GM12878 (cell line): ENCODE measurements around the gene ZCCHC9. TPM values are rescaled to one million over a fixed set of nuclear protein-coding genes. Genes with fewer than 3 reads are reported as not detected.

Experiments used
- ATAC-seq: fragments of 200-7000 bp; cut with Tn5 transposase; 3 replicates; pipeline ENCODE4 v1.9.1; 2020; ENCODE audit warnings: mild to moderate bottlenecking, moderate library complexity
- BruUV-seq: library from RNA; stranded (reverse); fragments of 400-500 nt; replicated peaks from 2 replicates; lab custom pipeline; 2021; lab: Mats Ljungman, UMichigan
- CTCF ChIA-PET: fragments of 300-600 bp; sonication (Branson Sonifier 250); formaldehyde crosslinking; extraction: SDS; loops from one replicate; lab custom pipeline; 2021; ENCODE audit warnings: inconsistent platforms; lab: Yijun Ruan, JAX
- POLR2A ChIA-PET: fragments of 350-600 bp; formaldehyde crosslinking; extraction: SDS; loops from one replicate; lab custom pipeline; 2021; ENCODE audit warnings: inconsistent platforms; lab: Charles Lee
- RAD21 ChIA-PET: fragments of 300-600 bp; sonication (Branson Sonifier 250); formaldehyde crosslinking; loops from one replicate; lab custom pipeline; 2023; ENCODE audit warnings: antibody characterized with exemption; ENCODE audit not compliant: unreplicated experiment; lab: Charles Lee
- SMC1A ChIA-PET: fragments of 300-600 bp; sonication (Branson Sonifier 250); formaldehyde crosslinking; loops from one replicate; lab custom pipeline; 2023; ENCODE audit not compliant: unreplicated experiment, uncharacterized antibody; lab: Charles Lee
- DNase-seq: peaks from one replicate; pipeline ENCODE4 v3.0.0-alpha.2; 2011; ENCODE audit warnings: low read depth, low spot score
- FAIRE-seq: peaks from 3 replicates; lab custom pipeline; 2011; peaks lifted over from hg19 to GRCh38; lab: Jason Lieb, UNC
- H2AFZ ChIP-seq: 2 replicates; pipeline ENCODE4 v1.6.0; 2011; ENCODE audit warnings: low read depth, low read length, control low read depth; ENCODE audit not compliant: control insufficient read depth
- H3K27ac ChIP-seq: 2 replicates; pipeline ENCODE4 v1.5.1; 2011; ENCODE audit warnings: control low read depth; ENCODE audit not compliant: control insufficient read depth, insufficient read depth
- H3K27me3 ChIP-seq, 2 experiments: replicated peaks in 1 of 2; 2 replicates each; pipeline versions ENCODE4 v1.6.0 to v1.6.1; 2011; ENCODE audit warnings: low read length in 1 of 2; ENCODE audit not compliant: control insufficient read depth in 2 of 2, insufficient read depth in 2 of 2
- H3K36me3 ChIP-seq, 2 experiments: 2 replicates each; pipeline ENCODE4 v1.5.1; 2011; ENCODE audit warnings: low read length in 1 of 2; ENCODE audit not compliant: control insufficient read depth in 2 of 2, insufficient read depth in 2 of 2
- H3K4me1 ChIP-seq: 2 replicates; pipeline ENCODE4 v1.6.1; 2011; ENCODE audit warnings: mild to moderate bottlenecking, low read length, moderate library complexity, mixed read lengths; ENCODE audit not compliant: control insufficient read depth, insufficient read depth
- H3K4me2 ChIP-seq: 2 replicates; pipeline ENCODE4 v1.6.0; 2011; ENCODE audit warnings: control low read depth; ENCODE audit not compliant: control insufficient read depth, insufficient read depth
- H3K4me3 ChIP-seq: fragments of 200-600 bp; sonication (generic); 2 replicates; pipeline ENCODE4 v1.5.1; 2016
- H3K79me2 ChIP-seq: 2 replicates; pipeline ENCODE4 v1.6.0; 2011; ENCODE audit warnings: low read length; ENCODE audit not compliant: control insufficient read depth, insufficient read depth
- H3K9ac ChIP-seq: 2 replicates; pipeline ENCODE4 v1.8.0; 2011; ENCODE audit warnings: low read length, control low read depth, mixed read lengths; ENCODE audit not compliant: control insufficient read depth, insufficient read depth
- H3K9me3 ChIP-seq: replicated peaks from 3 replicates; pipeline ENCODE4 v1.5.1; 2011; ENCODE audit warnings: mild to moderate bottlenecking, low read length; ENCODE audit not compliant: control insufficient read depth, insufficient read depth
- H4K20me1 ChIP-seq: 2 replicates; pipeline ENCODE4 v1.6.0; 2011; ENCODE audit not compliant: control insufficient read depth, insufficient read depth
- ATF7 ChIP-seq: fragments of 450-650 bp; IDR thresholded peaks from 2 replicates; pipeline ENCODE4 v1.6.1; 2016; ENCODE audit warnings: low read depth, mild to moderate bottlenecking
- BCL11A ChIP-seq: IDR thresholded peaks from 2 replicates; pipeline ENCODE4 v1.6.1; 2011; ENCODE audit warnings: low read depth, low read length
- EZH2 ChIP-seq: IDR thresholded peaks from 2 replicates; pipeline ENCODE4 v1.6.1; 2012; ENCODE audit warnings: low read depth, mild to moderate bottlenecking, control low read depth, inconsistent platforms, low read length, borderline replicate concordance; ENCODE audit not compliant: control insufficient read depth
- JUND ChIP-seq: IDR thresholded peaks from 2 replicates; pipeline ENCODE4 v1.6.1; 2012; ENCODE audit warnings: low read depth, mild to moderate bottlenecking, low read length, improper control_type of control experiment, moderate library complexity
- KLF5 ChIP-seq: fragments of 450-650 bp; IDR thresholded peaks from 2 replicates; pipeline ENCODE4 v1.6.1; 2014; ENCODE audit warnings: mild to moderate bottlenecking; ENCODE audit not compliant: partially characterized antibody
- MYB ChIP-seq: fragments of 150-350 bp; IDR thresholded peaks from 2 replicates; pipeline ENCODE4 v1.6.1; 2014; ENCODE audit warnings: mild to moderate bottlenecking, low read depth, low read length, borderline replicate concordance
- RAD21 ChIP-seq: IDR thresholded peaks from 2 replicates; pipeline ENCODE4 v1.6.1; 2011; ENCODE audit warnings: mild to moderate bottlenecking, low read depth, low read length, moderate library complexity; ENCODE audit not compliant: insufficient read depth
- RAD51 ChIP-seq: fragments of 450-650 bp; IDR thresholded peaks from 2 replicates; pipeline ENCODE4 v1.6.1; 2016; ENCODE audit warnings: moderate library complexity, mild to moderate bottlenecking, inconsistent platforms
- SMAD1 ChIP-seq: fragments of 450-650 bp; IDR thresholded peaks from 2 replicates; pipeline ENCODE4 v1.6.1; 2018; ENCODE audit warnings: mild to moderate bottlenecking, low read depth; ENCODE audit not compliant: partially characterized antibody
- SUPT20H ChIP-seq: IDR thresholded peaks from 2 replicates; pipeline ENCODE4 v1.6.1; 2011; ENCODE audit warnings: low read depth, mild to moderate bottlenecking, low read length, moderate library complexity, borderline replicate concordance; ENCODE audit not compliant: control insufficient read depth
- TARDBP ChIP-seq: IDR thresholded peaks from 2 replicates; pipeline ENCODE4 v1.6.1; 2016; ENCODE audit warnings: borderline replicate concordance
- ZSCAN29 ChIP-seq: fragments of 450-650 bp; IDR thresholded peaks from 2 replicates; pipeline ENCODE4 v1.6.1; 2017; ENCODE audit warnings: mild to moderate bottlenecking, moderate library complexity
- WGBS: methylation state at CpG from one replicate; pipeline ENCODE4 v1.1.6; 2016; ENCODE audit warnings: low lambda C conversion rate; ENCODE audit not compliant: insufficient replicate concordance, insufficient coverage; ENCODE audit errors: missing lambda C conversion rate; 5-methylcytosine and 5-hydroxymethylcytosine counted together
- in situ Hi-C: fragments of 300-500 bp; cut with MboI; formaldehyde crosslinking; loops from 9 replicates; pipeline ENCODE4 v1.14.3; 2018; ENCODE audit warnings: mixed read lengths
- intact Hi-C: fragments of 100-400 bp; cut with micrococcal nuclease; formaldehyde crosslinking; loops from one replicate; pipeline ENCODE4 v1.14.2; 2022; ENCODE audit not compliant: unreplicated experiment
- polyA plus RNA-seq, 11 experiments: library from polyadenylated mRNA; depleted of rRNA in 4 of 11; unstranded in 6 of 11; stranded (reverse) in 5 of 11; fragments of >200 nt; fragmentation: Nextera tagmentation in 4 of 11; fragmentation: Illumina TruSeq in 1 of 11; extraction: Ambion mirVana in 4 of 11; extraction: Trizol in 1 of 11; gene quantifications; 1 replicate in 1 of 11; 2 replicates in 10 of 11; pipeline versions ENCODE4 v1.2.1 to v1.2.3, GENCODE V29; 2011 to 2016; ENCODE audit warnings: inconsistent platforms in 2 of 11, missing spikeins in 2 of 11, low read depth in 1 of 11
- total RNA-seq, 4 experiments: library from RNA; depleted of rRNA in 3 of 4; stranded (reverse); fragments of >200 nt in 3 of 4; fragmentation: Illumina TruSeq in 1 of 4; extraction: Trizol in 1 of 4; gene quantifications; 2 replicates each; pipeline versions ENCODE4 v1.2.1 to v1.2.3, GENCODE V29; 2013 to 2021
- TF ChIP-seq, protein P1 (sequence below): fragments of 450-650 bp; IDR thresholded peaks from 2 replicates; pipeline ENCODE4 v1.6.1; 2018; ENCODE audit warnings: borderline replicate concordance, mild to moderate bottlenecking; ENCODE audit not compliant: partially characterized antibody
- TF ChIP-seq, protein P2 (sequence below): IDR thresholded peaks from 2 replicates; pipeline ENCODE4 v1.6.1; 2011; ENCODE audit warnings: borderline replicate concordance, low read depth, mild to moderate bottlenecking, moderate library complexity, mixed read lengths, low read length; ENCODE audit not compliant: insufficient read depth; ENCODE audit errors: extremely low read length
- TF ChIP-seq, protein P3 (sequence below), 3 experiments: IDR thresholded peaks in 2 of 3; conservative IDR thresholded peaks in 1 of 3; 2 replicates each; pipeline ENCODE4 v1.5.1; 2011; ENCODE audit warnings: low read depth in 3 of 3, low read length in 3 of 3, mild to moderate bottlenecking in 3 of 3, control low read depth in 2 of 3, moderate library complexity in 2 of 3, inconsistent platforms in 1 of 3, mixed read lengths in 1 of 3; ENCODE audit not compliant: control insufficient read depth in 2 of 3, insufficient read depth in 1 of 3; ENCODE audit errors: extremely low read depth in 1 of 3

ZCCHC9 gene
- total and polyA plus RNA-seq, 10 of the 15 experiments (the other 5 are each of a cell fraction or from before 2014, with no cell fraction given): 22.0 to 57.7 (median 34.5) TPM

DNA sequence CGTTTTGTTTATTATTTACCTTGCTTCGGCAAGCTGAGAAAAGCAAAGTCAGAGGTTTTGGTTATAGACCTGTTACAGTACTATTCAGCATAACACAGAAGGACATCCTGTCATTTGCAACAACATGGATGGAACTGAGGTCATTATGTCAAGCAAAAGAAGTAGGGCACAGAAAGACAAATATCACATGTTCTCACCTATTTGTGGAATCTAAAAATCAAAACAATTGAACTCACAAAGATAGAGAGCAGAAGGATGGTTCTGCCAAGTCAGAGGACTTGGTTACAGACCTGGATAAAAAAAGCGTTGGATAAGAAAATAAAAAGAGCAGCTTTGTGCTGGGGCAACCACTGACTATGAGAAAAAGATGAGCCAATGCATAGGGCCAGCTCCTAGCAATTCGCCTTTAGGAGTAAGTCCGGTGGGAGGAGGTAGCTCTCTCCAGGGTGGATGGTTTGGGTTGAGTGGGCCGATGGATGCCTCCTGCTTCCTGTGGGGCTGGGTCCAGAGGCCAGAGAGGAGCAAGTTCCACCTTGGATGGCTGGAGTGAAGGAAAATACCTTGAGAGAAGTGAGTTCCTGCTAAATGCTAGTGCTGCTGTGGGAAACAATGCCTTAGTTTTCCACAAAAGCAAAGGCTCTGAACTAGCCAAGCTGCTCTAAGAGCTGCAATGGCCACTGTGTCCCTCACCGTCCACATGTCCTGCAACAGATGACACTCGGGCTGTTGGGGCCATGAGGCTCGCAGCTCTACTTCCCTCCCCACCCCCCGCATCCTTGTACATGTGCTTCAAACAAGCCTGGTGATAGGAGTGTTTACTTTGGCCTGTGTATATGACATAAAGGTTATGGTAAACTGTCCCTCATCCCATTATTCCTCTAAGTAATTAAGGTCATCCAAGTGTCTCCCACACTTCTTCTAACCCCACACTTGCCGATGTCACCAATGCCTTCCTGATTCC, 54.2 kb downstream of the ZCCHC9 start (continued):
- TF ChIP-seq, protein P1, sequence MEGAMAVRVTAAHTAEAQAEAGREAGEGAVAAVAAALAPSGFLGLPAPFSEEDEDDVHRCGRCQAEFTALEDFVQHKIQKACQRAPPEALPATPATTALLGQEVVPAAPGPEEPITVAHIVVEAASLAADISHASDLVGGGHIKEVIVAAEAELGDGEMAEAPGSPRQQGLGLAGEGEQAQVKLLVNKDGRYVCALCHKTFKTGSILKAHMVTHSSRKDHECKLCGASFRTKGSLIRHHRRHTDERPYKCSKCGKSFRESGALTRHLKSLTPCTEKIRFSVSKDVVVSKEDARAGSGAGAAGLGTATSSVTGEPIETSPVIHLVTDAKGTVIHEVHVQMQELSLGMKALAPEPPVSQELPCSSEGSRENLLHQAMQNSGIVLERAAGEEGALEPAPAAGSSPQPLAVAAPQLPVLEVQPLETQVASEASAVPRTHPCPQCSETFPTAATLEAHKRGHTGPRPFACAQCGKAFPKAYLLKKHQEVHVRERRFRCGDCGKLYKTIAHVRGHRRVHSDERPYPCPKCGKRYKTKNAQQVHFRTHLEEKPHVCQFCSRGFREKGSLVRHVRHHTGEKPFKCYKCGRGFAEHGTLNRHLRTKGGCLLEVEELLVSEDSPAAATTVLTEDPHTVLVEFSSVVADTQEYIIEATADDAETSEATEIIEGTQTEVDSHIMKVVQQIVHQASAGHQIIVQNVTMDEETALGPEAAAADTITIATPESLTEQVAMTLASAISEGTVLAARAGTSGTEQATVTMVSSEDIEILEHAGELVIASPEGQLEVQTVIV: no peak
- TF ChIP-seq ATF7: no peak
- no peak for TF ChIP-seq TARDBP
- no peak for TF ChIP-seq MYB
- TF ChIP-seq BCL11A: no peak

DNA sequence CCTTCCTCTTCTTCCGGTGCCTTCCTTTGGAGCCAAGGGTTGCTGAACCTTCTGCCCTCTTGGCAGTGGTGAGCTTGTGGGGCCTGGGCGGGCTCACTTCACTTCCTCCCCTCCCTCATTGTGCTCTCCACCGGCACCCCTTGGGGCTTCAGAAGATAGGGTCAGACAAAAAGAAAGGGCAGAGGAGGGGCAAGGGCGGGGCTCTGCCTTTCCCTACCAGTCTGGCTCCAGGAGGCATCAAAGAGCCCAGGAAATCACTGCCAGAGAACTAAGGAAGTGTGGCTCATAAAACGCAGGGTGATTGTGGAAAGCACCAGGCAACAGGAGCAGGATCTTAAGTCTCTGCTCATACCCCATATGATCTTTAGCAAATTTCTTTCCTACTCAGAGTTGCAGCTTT, 57.7 kb downstream of the ZCCHC9 start:
- no peak for FAIRE-seq
- Histone ChIP-seq H3K4me1 (no peaks in the 10 kb centered on the region), H3K4me3 (no peak overlapping the region), H3K79me2 (no peaks in the 10 kb centered on the region), H3K27me3 (no peaks in the 10 kb centered on the region; a peak in 2 of 4 replicates), H4K20me1 (no peaks in the 10 kb centered on the region), H3K9me3 (no peaks in the 10 kb centered on the region), H3K27ac (no peak overlapping the region), H2AFZ (no peak overlapping the region), H3K36me3 (no peaks in the 10 kb centered on the region), H3K4me2 (no peak overlapping the region), H3K9ac (no peak overlapping the region)
- intact Hi-C loops: no loop called here
- RAD21 ChIA-PET: no interaction called here
- in situ Hi-C loops: no loop called here
- CTCF ChIA-PET: no interaction called here
- BruUV-seq: no TSS peak
- DNase-seq: no peak
- whole genome bisulfite sequencing: 42% methylated on average over 5 of the region's 5 CpGs
- SMC1A ChIA-PET: no interaction called here
- POLR2A ChIA-PET: no interaction called here
- no peak for ATAC-seq
- TF ChIP-seq SMAD1: no peak
- TF ChIP-seq JUND: no peak
- TF ChIP-seq, protein P2, sequence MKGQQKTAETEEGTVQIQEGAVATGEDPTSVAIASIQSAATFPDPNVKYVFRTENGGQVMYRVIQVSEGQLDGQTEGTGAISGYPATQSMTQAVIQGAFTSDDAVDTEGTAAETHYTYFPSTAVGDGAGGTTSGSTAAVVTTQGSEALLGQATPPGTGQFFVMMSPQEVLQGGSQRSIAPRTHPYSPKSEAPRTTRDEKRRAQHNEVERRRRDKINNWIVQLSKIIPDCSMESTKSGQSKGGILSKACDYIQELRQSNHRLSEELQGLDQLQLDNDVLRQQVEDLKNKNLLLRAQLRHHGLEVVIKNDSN: no peak
- TF ChIP-seq, protein P3, sequence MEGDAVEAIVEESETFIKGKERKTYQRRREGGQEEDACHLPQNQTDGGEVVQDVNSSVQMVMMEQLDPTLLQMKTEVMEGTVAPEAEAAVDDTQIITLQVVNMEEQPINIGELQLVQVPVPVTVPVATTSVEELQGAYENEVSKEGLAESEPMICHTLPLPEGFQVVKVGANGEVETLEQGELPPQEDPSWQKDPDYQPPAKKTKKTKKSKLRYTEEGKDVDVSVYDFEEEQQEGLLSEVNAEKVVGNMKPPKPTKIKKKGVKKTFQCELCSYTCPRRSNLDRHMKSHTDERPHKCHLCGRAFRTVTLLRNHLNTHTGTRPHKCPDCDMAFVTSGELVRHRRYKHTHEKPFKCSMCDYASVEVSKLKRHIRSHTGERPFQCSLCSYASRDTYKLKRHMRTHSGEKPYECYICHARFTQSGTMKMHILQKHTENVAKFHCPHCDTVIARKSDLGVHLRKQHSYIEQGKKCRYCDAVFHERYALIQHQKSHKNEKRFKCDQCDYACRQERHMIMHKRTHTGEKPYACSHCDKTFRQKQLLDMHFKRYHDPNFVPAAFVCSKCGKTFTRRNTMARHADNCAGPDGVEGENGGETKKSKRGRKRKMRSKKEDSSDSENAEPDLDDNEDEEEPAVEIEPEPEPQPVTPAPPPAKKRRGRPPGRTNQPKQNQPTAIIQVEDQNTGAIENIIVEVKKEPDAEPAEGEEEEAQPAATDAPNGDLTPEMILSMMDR (IDR thresholded peaks at IDR 0.05 in 2 of 3, conservative IDR thresholded peaks at IDR 0.05 in 1 of 3; ENCODE audit: control insufficient read depth in 2 of 3, extremely low read depth in 1 of 3, insufficient read depth in 1 of 3, low read depth in 3 of 3, low read length in 3 of 3): no peak
- TF ChIP-seq ZSCAN29: no peak
- no peak for TF ChIP-seq EZH2
- no peak for TF ChIP-seq RAD21
- TF ChIP-seq SUPT20H: no peak
- no peak for TF ChIP-seq KLF5
- TF ChIP-seq RAD51: no peak
